Activated CD4-positive, alpha-beta memory T cell treated with anti-CD3 and anti-CD28 coated beads for 36 hours (primary cell): ENCODE results near the gene ABHD15. TPM values are rescaled to one million over a fixed set of nuclear protein-coding genes. Genes with fewer than 3 reads are reported as not detected.
A peak's percentile ranks its signal among the peaks of the same experiment; 100 is the strongest.
"Not testable (repeated sequence)": the region's sequence is repeated elsewhere in the genome, so short reads cannot be mapped to it uniquely, and the experiment has no call there.

Experiments used
- CTCF ChIA-PET: fragments of 350-600 bp; sonication (Branson Sonifier 250); formaldehyde crosslinking; loops from one replicate; lab custom pipeline; 2021; ENCODE audit warnings: antibody characterized with exemption, inconsistent platforms; lab: Charles Lee
- POLR2A ChIA-PET: fragments of 350-600 bp; sonication (Branson Sonifier 250); formaldehyde crosslinking; loops from one replicate; lab custom pipeline; 2021; ENCODE audit warnings: antibody characterized with exemption; lab: Charles Lee
- DNase-seq: peaks from one replicate; pipeline ENCODE4 v3.0.0-alpha.2; 2020
- H3K27ac Mint-ChIP-seq: one replicate; pipeline ENCODE4 v1.8.0; 2021; ENCODE audit warnings: mixed read lengths
- H3K27me3 Mint-ChIP-seq: one replicate; pipeline ENCODE4 v1.8.0; 2021; ENCODE audit warnings: mixed read lengths
- H3K36me3 Mint-ChIP-seq: one replicate; pipeline ENCODE4 v1.8.0; 2021; ENCODE audit warnings: mixed read lengths
- H3K4me1 Mint-ChIP-seq: one replicate; pipeline ENCODE4 v1.8.0; 2021; ENCODE audit warnings: low read depth, mixed read lengths
- H3K4me3 Mint-ChIP-seq: one replicate; pipeline ENCODE4 v1.8.0; 2021; ENCODE audit warnings: mild to moderate bottlenecking, mixed read lengths
- H3K9me3 Mint-ChIP-seq: one replicate; pipeline ENCODE4 v1.8.0; 2021; ENCODE audit warnings: mixed read lengths
- intact Hi-C: fragments of 100-400 bp; cut with micrococcal nuclease; formaldehyde crosslinking; loops from one replicate; pipeline ENCODE4 v1.15.1; 2023
- total RNA-seq, 2 experiments: library from RNA; stranded (reverse); gene quantifications; one replicate each; pipeline ENCODE4 v1.2.3, GENCODE V29; 2021

Gene ABHD15
- total RNA-seq, 2 experiments from 2014 or later: 8.9 to 9.8 TPM

DNA sequence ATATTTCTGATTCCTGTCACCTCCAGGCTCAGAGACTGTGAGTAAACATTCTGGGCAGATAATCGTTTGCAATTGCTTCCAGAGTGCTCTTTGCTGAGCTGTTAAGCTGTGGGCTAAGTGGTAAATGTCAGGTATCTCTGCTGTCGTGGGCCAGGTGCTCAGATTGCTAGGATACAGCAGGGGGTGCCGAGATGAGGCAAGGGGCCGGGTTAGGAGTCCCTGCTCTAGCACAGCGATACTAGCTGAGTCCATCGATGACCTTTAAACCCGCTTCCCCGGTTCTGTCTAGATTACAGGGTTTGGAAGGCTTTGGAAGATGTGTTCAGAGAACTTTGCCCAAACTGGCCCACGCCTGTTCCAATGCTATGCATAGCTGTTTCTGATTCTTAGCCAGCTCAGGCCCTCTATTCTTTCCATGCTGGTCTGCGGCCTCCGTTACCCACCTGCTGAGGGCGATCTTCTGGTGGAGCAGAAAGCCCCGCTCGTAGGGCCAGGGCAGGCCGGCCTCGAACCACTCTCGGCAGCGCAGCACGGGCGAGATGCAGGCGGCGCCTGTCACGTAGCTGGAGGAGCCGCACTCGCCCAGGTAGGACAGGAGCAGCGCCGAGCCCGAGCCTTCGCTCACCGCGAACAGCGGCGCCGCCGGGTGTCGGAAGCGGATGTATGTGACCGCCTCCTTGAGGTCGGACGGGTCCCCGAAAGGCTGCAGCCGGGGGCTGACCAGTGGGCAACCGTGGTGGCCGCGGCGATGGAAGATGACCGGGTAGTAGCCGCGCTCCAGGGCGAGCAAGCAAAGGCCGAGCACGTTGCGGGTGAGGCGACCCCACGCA is 979 bp downstream of the ABHD15 start:
- Mint-ChIP-seq H3K4me1 (peaks cover 36% of the 10 kb centered on the region), H3K36me3 (peaks cover 20% of the 10 kb centered on the region), H3K27ac (peak overlapping the region; percentile 87), H3K9me3 (no peaks in the 10 kb centered on the region), H3K4me3 (peak overlapping the region; percentile 85), H3K27me3 (no peaks in the 10 kb centered on the region)
- ChIA-PET POLR2A (interaction anchor here (0.8 to 3.9 kb wide), 5 partner anchors 22 to 365 kb away, joined by 3 to 30 read pairs (median 4); partner anchors contain the start of gene NUFIP2), CTCF (interaction anchor here (0.8 to 7.0 kb wide), 11 partner anchors 8 to 429 kb away, joined by 3 to 60 read pairs (median 4); partner anchors contain the start of gene ANKRD13B)
- DNase-seq: peak; percentile 75
- intact Hi-C loops: loop anchor here (5.0 to 10.0 kb wide), 3 partner anchors 191 to 421 kb away; no protein-coding TSS in a partner anchor

DNA sequence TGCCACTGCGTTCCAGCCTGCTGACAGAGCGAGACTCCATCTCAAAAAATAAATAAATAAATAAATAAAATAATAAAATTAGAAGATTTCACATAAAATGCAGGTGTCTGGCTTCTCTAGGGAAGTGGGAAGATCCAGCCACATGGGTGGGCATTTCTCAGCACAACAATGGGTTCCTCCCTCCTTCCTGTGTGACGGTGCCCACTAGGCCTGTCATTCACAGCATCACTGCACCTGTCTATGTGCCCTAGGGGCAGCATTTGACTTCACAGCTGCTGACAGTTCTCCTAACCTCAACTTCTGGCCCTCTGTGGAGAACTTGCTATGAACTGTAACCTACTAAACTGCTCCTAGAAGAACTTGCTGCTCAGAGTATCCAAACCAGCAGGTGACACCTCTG is 3.0 kb downstream of the ABHD15 start:
- intact Hi-C loops: loop anchor here (10.0 kb wide), 2 partner anchors 189 to 419 kb away; no protein-coding TSS in a partner anchor
- ChIA-PET CTCF (interaction anchor here (0.6 to 1.8 kb wide), 2 partner anchors 19 to 194 kb away, joined by 4 to 8 read pairs; no protein-coding TSS in a partner anchor), POLR2A (interaction anchor here (0.6 kb wide), 1 partner anchor 125 kb away, joined by 4 read pairs; no protein-coding TSS in a partner anchor)
- Mint-ChIP-seq H3K36me3 (peaks cover 22% of the 10 kb centered on the region), H3K4me1 (peaks cover 28% of the 10 kb centered on the region), H3K9me3 (no peaks in the 10 kb centered on the region), H3K27me3 (no peaks in the 10 kb centered on the region), H3K27ac (no peak overlapping the region), H3K4me3 (no peak overlapping the region)
- no peak for DNase-seq

DNA sequence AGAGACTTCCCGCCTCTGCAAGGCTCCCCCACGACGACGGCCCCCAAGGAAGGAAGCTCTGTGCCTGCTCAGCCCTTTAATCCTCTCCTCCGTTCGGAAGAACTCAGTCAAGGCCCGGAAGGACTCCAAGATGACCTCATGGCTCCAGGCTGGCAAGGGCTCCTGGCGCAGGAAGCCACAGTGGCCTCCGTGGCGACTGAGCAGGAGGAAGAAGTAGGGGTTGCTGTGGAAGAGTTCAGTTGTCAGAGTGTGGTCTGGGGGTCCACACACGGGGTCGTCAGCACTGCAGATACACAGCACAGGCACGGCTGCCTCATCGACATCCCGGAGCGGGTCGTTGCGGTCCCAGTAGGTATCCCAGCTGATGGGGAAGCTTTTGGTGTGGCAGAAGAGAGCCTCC is 4.2 kb downstream of the ABHD15 start:
- Mint-ChIP-seq H3K27ac (no peak overlapping the region), H3K36me3 (peaks cover 22% of the 10 kb centered on the region), H3K4me1 (peaks cover 31% of the 10 kb centered on the region), H3K9me3 (no peaks in the 10 kb centered on the region), H3K4me3 (no peak overlapping the region), H3K27me3 (no peaks in the 10 kb centered on the region)
- ChIA-PET CTCF (interaction anchor here (0.5 to 0.9 kb wide), 2 partner anchors 29 to 165 kb away, joined by 3 read pairs; no protein-coding TSS in a partner anchor), POLR2A (no interaction called here)
- intact Hi-C loops: loop anchor here (10.0 kb wide), 2 partner anchors 188 to 418 kb away; no protein-coding TSS in a partner anchor
- no peak for DNase-seq

DNA sequence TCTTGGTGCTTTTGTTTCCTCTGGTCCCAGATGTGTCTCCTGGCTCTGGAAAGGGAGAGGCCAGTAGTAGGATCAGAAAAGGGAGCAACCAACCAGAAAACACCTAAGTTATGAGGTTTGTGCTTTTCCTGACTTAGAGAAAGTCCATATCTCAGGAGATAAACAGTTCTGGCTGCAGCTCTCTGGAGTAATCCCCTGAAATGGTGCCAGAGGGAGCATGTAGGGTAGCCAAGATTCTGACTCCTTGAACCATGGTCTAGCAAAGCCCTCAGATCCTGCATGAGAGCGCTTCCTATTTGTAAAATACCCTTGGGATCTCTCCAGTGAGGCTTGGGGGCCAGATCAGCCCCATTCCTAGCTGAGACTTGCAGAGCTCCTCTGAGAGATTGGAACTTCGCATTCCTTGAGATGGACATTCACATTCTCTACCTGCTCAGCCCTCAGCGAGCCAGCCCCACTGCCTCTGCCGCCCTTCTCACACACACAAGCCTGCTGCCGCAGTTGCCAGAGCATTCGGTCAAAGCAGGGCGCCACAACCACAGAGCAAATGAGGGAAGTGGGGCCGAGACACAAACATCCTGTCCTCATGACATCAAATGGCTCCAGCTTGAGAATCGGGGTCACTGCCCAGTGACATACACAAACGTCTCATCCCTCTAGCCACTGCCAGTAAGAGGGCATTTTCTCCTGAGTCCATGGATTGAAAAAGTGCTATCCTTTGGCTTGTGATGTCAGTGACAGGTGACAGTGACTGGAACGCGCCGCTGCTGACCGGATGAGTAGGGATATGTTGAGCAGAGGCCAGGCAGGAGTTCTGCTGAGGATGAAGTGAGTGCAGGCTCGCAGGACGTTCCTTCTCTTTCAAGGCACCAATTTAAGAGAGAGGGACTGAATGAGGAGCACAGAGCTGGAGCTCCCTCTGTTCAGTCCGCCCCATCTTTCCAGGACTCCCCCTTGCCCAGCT is 5.0 kb downstream of the ABHD15 start:
- DNase-seq: no peak
- peaks cover 22% of the 10 kb centered on the region for H3K36me3 Mint-ChIP-seq
- H3K4me3 Mint-ChIP-seq: no peak overlapping the region
- ChIA-PET CTCF (interaction anchor here (0.9 to 3.3 kb wide), 3 partner anchors 30 to 192 kb away, joined by 3 to 9 read pairs (median 3); partner anchors contain the start of gene ANKRD13B), POLR2A (no interaction called here)
- H3K27me3 Mint-ChIP-seq: no peaks in the 10 kb centered on the region
- no peak overlapping the region for H3K27ac Mint-ChIP-seq
- peaks cover 39% of the 10 kb centered on the region for H3K4me1 Mint-ChIP-seq
- no peaks in the 10 kb centered on the region for H3K9me3 Mint-ChIP-seq
- intact Hi-C loops: loop anchor here (10.0 kb wide), 2 partner anchors 187 to 417 kb away; no protein-coding TSS in a partner anchor

DNA sequence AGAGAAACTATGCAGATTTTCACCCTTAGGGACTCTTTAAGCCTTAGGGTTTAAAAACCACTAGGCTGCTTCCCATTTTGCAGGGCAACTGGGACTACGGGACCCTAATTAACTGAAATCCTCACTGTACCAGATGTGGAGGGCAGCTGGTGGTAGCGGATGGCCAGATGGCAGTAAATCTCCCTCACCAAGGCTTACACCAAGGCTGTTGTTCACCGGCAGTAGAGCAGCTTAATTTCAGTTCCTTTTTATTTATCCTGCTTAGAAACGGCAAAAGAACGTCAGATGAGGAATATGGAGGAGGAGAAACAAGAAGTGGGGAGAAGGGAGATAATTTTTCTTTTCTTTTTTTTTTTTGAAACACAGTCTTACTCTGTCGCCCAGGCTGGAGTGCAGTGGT is 6.5 kb downstream of the ABHD15 start:
- DNase-seq: no peak
- H3K9me3 Mint-ChIP-seq: no peaks in the 10 kb centered on the region
- H3K27me3 Mint-ChIP-seq: no peaks in the 10 kb centered on the region
- H3K27ac Mint-ChIP-seq: no peak overlapping the region
- POLR2A ChIA-PET: no interaction called here
- peaks cover 33% of the 10 kb centered on the region for H3K4me1 Mint-ChIP-seq
- CTCF ChIA-PET: interaction anchor here (1.1 to 3.3 kb wide), 3 partner anchors 26 to 190 kb away, joined by 3 to 9 read pairs (median 3); partner anchors contain the start of gene ANKRD13B
- no peak overlapping the region for H3K4me3 Mint-ChIP-seq
- intact Hi-C loops: loop anchor here (10.0 kb wide), 2 partner anchors 186 to 416 kb away; no protein-coding TSS in a partner anchor
- H3K36me3 Mint-ChIP-seq: peaks cover 22% of the 10 kb centered on the region

DNA sequence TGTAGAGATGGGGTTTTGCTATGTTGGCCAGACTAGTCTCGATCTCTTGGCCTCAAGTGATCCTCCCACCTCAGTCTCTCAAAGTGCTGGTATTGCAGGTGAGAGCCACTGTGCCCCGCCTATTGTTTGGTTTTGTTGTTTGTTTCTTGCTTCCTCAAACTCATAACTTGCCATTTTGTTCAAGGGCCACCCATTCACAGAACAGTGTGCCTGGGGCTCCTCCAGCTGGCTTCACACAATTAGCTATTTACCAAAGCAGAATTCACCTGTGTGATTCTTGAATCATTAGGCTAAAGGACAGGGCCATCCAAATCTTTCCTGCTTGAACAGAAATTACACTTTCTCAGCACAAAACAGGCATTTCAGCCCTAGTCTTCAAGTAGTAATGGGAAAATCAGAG is 7.2 kb downstream of the ABHD15 start:
- intact Hi-C loops: loop anchor here (10.0 kb wide), 2 partner anchors 185 to 415 kb away; no protein-coding TSS in a partner anchor
- ChIA-PET POLR2A (no interaction called here), CTCF (interaction anchor here (1.4 to 3.3 kb wide), 2 partner anchors 25 to 190 kb away, joined by 3 to 9 read pairs; no protein-coding TSS in a partner anchor)
- no peak for DNase-seq
- Mint-ChIP-seq H3K27me3 (no peaks in the 10 kb centered on the region), H3K27ac (no peak overlapping the region), H3K4me1 (peaks cover 28% of the 10 kb centered on the region), H3K4me3 (no peak overlapping the region), H3K9me3 (no peaks in the 10 kb centered on the region), H3K36me3 (peaks cover 22% of the 10 kb centered on the region)

DNA sequence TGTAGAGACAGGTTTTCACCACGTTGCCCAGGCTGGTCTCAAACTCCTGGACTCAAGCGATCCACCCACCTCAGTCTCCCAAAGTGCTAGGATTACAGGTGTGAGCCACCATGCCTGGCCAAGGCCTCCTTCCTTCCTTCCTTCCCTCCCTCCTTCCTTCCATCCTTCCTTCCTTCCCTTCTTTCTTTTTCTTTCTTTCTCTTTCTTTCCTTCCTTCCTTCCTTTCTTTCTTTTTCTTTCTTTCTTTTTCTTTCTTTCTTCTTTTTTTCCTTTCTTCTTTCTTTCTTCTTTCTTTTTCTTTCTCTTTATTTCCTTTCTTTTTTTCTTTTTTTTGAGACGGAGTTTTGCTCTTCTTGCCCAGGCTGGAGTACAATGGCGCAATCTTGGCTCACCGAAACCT is 8.7 kb downstream of the ABHD15 start:
- peaks cover 17% of the 10 kb centered on the region for H3K36me3 Mint-ChIP-seq
- POLR2A ChIA-PET, H3K4me3 Mint-ChIP-seq, intact Hi-C loops, DNase-seq, H3K9me3 Mint-ChIP-seq, H3K27me3 Mint-ChIP-seq, H3K27ac Mint-ChIP-seq: not testable (repeated sequence)
- H3K4me1 Mint-ChIP-seq: peaks cover 19% of the 10 kb centered on the region
- CTCF ChIA-PET: interaction anchor here (0.9 kb wide), 1 partner anchor 55 kb away, joined by 3 read pairs; no protein-coding TSS in a partner anchor

DNA sequence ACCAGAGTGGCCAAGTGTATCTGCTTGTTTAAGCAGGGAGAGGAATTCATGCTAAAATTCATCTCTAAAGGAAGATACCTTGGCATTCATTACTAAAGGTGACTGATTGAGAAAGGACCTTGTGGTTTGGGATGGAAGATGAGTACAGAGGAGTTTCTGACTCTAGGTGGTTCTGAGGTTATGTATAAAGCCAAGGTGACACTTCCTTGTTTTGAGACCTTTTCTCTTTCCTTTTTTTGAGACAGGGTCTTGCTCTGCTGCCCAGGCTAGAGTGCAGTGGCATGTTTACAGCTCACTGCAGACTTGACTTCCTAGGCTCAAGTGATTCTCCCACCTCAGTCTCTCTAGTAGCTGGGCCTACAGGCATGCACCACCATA is 9.1 kb downstream of the ABHD15 start:
- Mint-ChIP-seq H3K4me3 (no peak overlapping the region), H3K27ac (no peak overlapping the region), H3K4me1 (peaks cover 19% of the 10 kb centered on the region), H3K36me3 (peaks cover 14% of the 10 kb centered on the region), H3K9me3 (no peaks in the 10 kb centered on the region), H3K27me3 (no peaks in the 10 kb centered on the region)
- CTCF ChIA-PET: interaction anchor here (1.1 to 1.3 kb wide), 2 partner anchors 11 to 187 kb away, joined by 3 to 6 read pairs; partner anchors contain the start of gene TP53I13
- intact Hi-C loops: loop anchor here (1.0 kb wide), 1 partner anchor 10 kb away; the partner anchor contains the start of gene ABHD15
- DNase-seq: no peak
- POLR2A ChIA-PET: no interaction called here

DNA sequence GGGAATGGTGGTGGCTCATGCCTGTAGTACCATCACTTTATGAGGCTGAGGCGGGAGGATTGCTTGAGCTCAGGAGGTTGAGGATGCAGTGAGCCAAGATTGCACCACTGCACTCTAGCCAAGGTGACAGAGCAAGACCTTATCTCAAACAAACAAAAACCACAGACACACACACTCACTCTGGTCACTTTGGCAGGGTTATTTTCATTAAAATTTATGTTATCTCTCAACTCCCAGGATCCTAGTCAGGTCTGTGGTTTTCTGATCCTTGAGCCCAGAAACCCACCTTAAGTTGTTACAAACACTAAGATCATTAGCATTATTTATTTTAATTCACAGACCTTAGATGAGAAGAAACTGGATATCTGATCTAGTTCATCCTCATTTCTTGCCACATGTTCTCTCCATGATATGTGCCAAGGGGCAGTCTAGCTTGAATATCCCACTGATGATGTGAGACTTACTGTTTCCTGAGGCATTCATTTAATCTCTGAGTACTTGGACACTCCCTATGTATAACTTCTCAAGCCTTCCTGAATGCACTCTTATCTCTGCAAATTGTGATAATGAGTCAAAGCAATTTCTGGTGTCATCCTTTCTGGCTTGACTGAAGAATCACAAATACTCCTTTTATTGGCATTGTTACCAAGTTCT is 9.6 kb downstream of the ABHD15 start:
- DNase-seq: no peak
- Mint-ChIP-seq H3K4me1 (peaks cover 19% of the 10 kb centered on the region), H3K27me3 (no peaks in the 10 kb centered on the region), H3K36me3 (peaks cover 11% of the 10 kb centered on the region), H3K27ac (no peak overlapping the region), H3K4me3 (no peak overlapping the region), H3K9me3 (no peaks in the 10 kb centered on the region)
- CTCF ChIA-PET: interaction anchor here (0.8 to 1.6 kb wide), 6 partner anchors 8 to 188 kb away, joined by 3 to 6 read pairs (median 4); partner anchors contain the start of gene TP53I13
- intact Hi-C loops: loop anchor here (1.0 kb wide), 1 partner anchor 10 kb away; the partner anchor contains the start of gene ABHD15
- POLR2A ChIA-PET: no interaction called here

DNA sequence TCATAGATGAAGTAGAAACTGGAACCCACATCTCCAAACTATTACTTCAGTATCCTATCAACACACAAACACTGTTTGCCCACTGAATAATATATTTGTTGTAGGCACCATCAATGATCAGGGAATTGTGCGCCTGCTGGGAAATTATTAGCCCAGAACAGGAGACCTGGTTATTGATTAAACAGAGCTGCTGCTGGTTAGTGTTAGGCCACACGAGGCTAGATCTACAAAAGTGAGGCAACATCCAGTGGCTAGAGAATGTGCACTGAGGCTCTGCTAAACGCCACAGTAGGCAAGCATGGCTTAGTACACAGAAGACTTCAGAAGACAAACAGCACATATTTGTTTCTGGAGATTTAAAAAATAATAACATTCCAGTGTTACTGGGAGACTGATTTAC is 11.0 kb downstream of the ABHD15 start:
- H3K4me3 Mint-ChIP-seq: no peak overlapping the region
- DNase-seq: no peak
- intact Hi-C loops: no loop called here
- H3K27ac Mint-ChIP-seq: no peak overlapping the region
- ChIA-PET POLR2A (no interaction called here), CTCF (interaction anchor here (0.9 to 1.6 kb wide), 2 partner anchors 19 to 187 kb away, joined by 3 to 5 read pairs; no protein-coding TSS in a partner anchor)
- H3K27me3 Mint-ChIP-seq: no peaks in the 10 kb centered on the region
- peaks cover 1% of the 10 kb centered on the region for H3K36me3 Mint-ChIP-seq
- peaks cover 12% of the 10 kb centered on the region for H3K4me1 Mint-ChIP-seq
- H3K9me3 Mint-ChIP-seq: no peaks in the 10 kb centered on the region
